GM06990 (cell line): Measurements from ENCODE around the gene BCL2L2.

Experiments
- DNase-seq: peaks from one replicate; pipeline ENCODE4 v3.0.0-alpha.2; 2011; ENCODE audit not compliant: insufficient read length; ENCODE audit errors: extremely low read depth
- H3K27me3 ChIP-seq: replicated peaks from 2 replicates; pipeline ENCODE4 v1.6.0; 2011; ENCODE audit warnings: low read length; ENCODE audit not compliant: control insufficient read depth, insufficient read depth
- H3K36me3 ChIP-seq: 2 replicates; pipeline ENCODE4 v1.5.1; 2011; ENCODE audit warnings: low read length; ENCODE audit not compliant: control insufficient read depth, insufficient read depth
- H3K4me3 ChIP-seq: replicated peaks from 2 replicates; pipeline ENCODE4 v1.5.1; 2011; ENCODE audit warnings: low read depth, mild to moderate bottlenecking, control low read depth, low read length
- CTCF ChIP-seq: IDR thresholded peaks from 2 replicates; pipeline ENCODE4 v1.5.1; 2011; ENCODE audit warnings: low read length, control low read depth, mild to moderate bottlenecking, inconsistent platforms; ENCODE audit not compliant: insufficient read depth, poor library complexity, severe bottlenecking

Gene BCL2L2

GRCh38 chr14:23356662-23357061 is 50.0 kb downstream of the BCL2L2 start:
- TF ChIP-seq CTCF = no peak
- no peaks in the 10 kb centered on the region for H3K36me3 ChIP-seq
- peaks cover 7% of the 10 kb centered on the region for H3K27me3 ChIP-seq
- no peak for DNase-seq
- no peak overlapping the region for H3K4me3 ChIP-seq

- no peak for DNase-seq
- Histone ChIP-seq H3K27me3 (peaks cover 7% of the 10 kb centered on the region), H3K36me3 (no peaks in the 10 kb centered on the region), H3K4me3 (no peak overlapping the region)
- TF ChIP-seq CTCF = no peak
Measured at GRCh38 chr14:23357261-23357660, 50.6 kb downstream of the BCL2L2 start.

DNA sequence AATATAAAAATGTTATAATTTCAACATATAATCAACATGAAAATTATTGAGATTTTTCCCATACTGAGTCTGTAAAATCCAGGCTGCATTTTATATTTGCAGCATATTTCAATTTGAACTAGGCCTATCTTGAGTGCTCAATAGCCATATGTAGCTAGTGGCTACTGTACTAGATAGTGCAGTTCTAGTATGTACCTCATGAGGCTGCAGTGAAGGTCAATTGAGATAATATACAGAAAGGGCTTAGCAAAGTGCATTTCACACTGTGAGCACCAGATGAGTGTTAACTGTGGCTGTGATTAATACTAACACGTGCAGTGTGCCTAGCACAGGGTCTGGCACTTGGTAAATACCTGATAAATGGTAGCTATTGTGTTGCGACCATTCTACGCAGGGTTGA is 51.4 kb downstream of the BCL2L2 start:
- H3K4me3 ChIP-seq = no peak overlapping the region
- H3K36me3 ChIP-seq = no peaks in the 10 kb centered on the region
- no peak for DNase-seq
- no peak for TF ChIP-seq CTCF
- peaks cover 7% of the 10 kb centered on the region for H3K27me3 ChIP-seq

- H3K4me3 ChIP-seq = no peak overlapping the region
- peaks cover 2% of the 10 kb centered on the region for H3K27me3 ChIP-seq
- H3K36me3 ChIP-seq = no peaks in the 10 kb centered on the region
- TF ChIP-seq CTCF = no peak
- DNase-seq = no peak
Measured at GRCh38 chr14:23358553-23359166, 52.0 kb downstream of the BCL2L2 start.

DNA sequence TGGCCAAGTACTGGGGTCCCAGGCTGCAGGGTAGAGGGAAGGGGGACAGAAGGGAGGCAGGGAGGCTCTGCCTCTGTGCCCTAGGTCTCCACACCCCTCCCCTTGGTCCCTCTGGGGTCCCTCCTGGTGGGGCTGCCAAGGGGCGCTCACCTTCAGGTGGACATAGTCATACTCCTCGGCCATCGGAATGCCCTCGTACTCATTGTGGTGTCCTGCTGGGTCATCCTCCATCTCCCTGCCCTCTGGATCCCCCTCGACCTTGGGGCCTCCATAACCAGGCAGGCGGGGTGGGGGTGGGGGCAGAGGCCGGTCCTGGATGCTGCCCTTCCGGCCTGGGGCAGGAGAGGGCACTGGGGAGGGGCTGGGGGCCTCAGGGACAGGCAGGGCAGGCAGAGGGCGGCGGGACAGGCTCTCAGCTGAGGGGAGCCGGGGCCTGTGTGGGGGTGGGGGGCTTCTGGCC is 52.6 kb downstream of the BCL2L2 start:
- Histone ChIP-seq H3K4me3 (no peak overlapping the region), H3K27me3 (peaks cover 2% of the 10 kb centered on the region; the same call in 1 of the 2 replicates), H3K36me3 (no peaks in the 10 kb centered on the region)
- no peak for TF ChIP-seq CTCF
- DNase-seq = no peak
